ENCODE results near the gene SLC7A14. TPM values are rescaled to one million over a fixed set of nuclear protein-coding genes. Genes with fewer than 3 reads are reported as not detected.

Gene SLC7A14
- polyA plus RNA-seq, 2 donors: not detected

DNA sequence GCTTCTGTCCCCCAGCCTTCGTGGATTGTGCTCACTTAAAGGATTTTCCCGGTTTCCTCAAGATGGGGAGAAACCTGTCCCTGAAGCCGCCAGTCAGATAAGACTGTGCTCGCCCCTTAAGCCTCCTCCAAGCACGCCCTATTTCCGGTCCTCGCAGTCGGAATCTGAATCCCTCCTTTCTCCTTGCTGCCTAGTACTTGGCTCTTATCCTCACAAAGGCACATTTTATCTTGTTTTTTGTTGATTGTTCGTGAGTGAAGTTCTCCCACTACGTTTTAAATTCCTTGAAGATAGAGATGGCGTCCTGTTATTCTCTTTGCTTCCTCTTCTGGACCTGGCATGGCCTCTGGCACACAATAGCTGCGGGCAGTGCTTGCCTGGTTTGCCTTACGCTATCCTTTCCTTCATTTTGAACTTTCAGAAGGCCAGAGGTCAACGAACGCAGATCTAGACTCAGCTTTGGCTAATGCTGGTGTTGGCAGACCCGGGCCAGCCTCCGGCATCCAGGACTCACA is 165.5 kb downstream of the SLC7A14 start:
- peaks cover 0 to 3% of the 10 kb centered on the region in 2 donors for H3K27me3 ChIP-seq (ENCODE audit: control insufficient read depth in 1 of 2, insufficient read depth in 2 of 2, low read length in 2 of 2)
- H3K9me3 ChIP-seq (ENCODE audit: control insufficient read depth in 2 of 2, insufficient read depth in 1 of 2, low read depth in 1 of 2, low read length in 1 of 2): peaks cover 0 to 2% of the 10 kb centered on the region in 2 donors
- H3K36me3 ChIP-seq (ENCODE audit: control insufficient read depth in 2 of 2, insufficient read depth in 2 of 2, low read length in 1 of 2): no peaks in the 10 kb centered on the region
- peak overlapping the region; percentile 17 to 62 for H3K27ac ChIP-seq (ENCODE audit: low read depth in 2 of 2, low read length in 1 of 2)
- H3K4me3 ChIP-seq (ENCODE audit: low read depth in 1 of 2, low read length in 2 of 2): peak overlapping the region in 1 of 2 donors; percentile 19
- 58 to 62% methylated on average over 17 of the region's 17 CpGs for WGBS, 2 donors
- H3K4me1 ChIP-seq (ENCODE audit: control insufficient read depth in 2 of 2, insufficient read depth in 2 of 2, low read length in 1 of 2): peaks cover 6 to 11% of the 10 kb centered on the region in 2 donors

GRCh38 chr3:170419557-170420087 is 166.3 kb downstream of the SLC7A14 start:
- Histone ChIP-seq H3K27me3 (ENCODE audit: control insufficient read depth in 1 of 2, insufficient read depth in 2 of 2, low read length in 2 of 2) (peaks cover 0 to 3% of the 10 kb centered on the region in 2 donors), H3K27ac (ENCODE audit: low read depth in 2 of 2, low read length in 1 of 2) (peak overlapping the region; percentile 24 to 62), H3K4me1 (ENCODE audit: control insufficient read depth in 2 of 2, insufficient read depth in 2 of 2, low read length in 1 of 2) (peaks cover 6 to 11% of the 10 kb centered on the region in 2 donors), H3K36me3 (ENCODE audit: control insufficient read depth in 2 of 2, insufficient read depth in 2 of 2, low read length in 1 of 2) (no peaks in the 10 kb centered on the region), H3K9me3 (ENCODE audit: control insufficient read depth in 2 of 2, insufficient read depth in 1 of 2, low read depth in 1 of 2, low read length in 1 of 2) (peaks cover 0 to 2% of the 10 kb centered on the region in 2 donors), H3K4me3 (ENCODE audit: low read depth in 1 of 2, low read length in 2 of 2) (peak overlapping the region; percentile 19 to 53)
- WGBS, 2 donors: 9 to 10% methylated on average over 58 of the region's 58 CpGs

GRCh38 chr3:170418422-170419398 is 167.2 kb downstream of the SLC7A14 start, which contains the start of gene CLDN11:
Gene CLDN11 (plus strand): TSS chr3:170418868. CDS start chr3:170419067, 199 bp downstream.
- WGBS, 2 donors: 5 to 6% methylated on average over 70 to 79 of the region's 79 CpGs
- peak within 1 kb of the TSS; percentile 24 to 62 for H3K27ac ChIP-seq (ENCODE audit: low read depth in 2 of 2, low read length in 1 of 2)
- H3K27me3 ChIP-seq (ENCODE audit: control insufficient read depth in 1 of 2, insufficient read depth in 2 of 2, low read length in 2 of 2): peaks cover 0 to 3% of the 10 kb centered on the region in 2 donors
- H3K4me3 ChIP-seq (ENCODE audit: low read depth in 1 of 2, low read length in 2 of 2): peak within 1 kb of the TSS; percentile 27 to 53
- no peaks in the 10 kb centered on the region for H3K36me3 ChIP-seq (ENCODE audit: control insufficient read depth in 2 of 2, insufficient read depth in 2 of 2, low read length in 1 of 2)
- H3K4me1 ChIP-seq (ENCODE audit: control insufficient read depth in 2 of 2, insufficient read depth in 2 of 2, low read length in 1 of 2): peaks cover 6 to 11% of the 10 kb centered on the region in 2 donors
- H3K9me3 ChIP-seq (ENCODE audit: control insufficient read depth in 2 of 2, insufficient read depth in 1 of 2, low read depth in 1 of 2, low read length in 1 of 2): peaks cover 0 to 2% of the 10 kb centered on the region in 2 donors

GRCh38 chr3:170417090-170417489 is 168.8 kb downstream of the SLC7A14 start:
- Histone ChIP-seq H3K4me1 (ENCODE audit: control insufficient read depth in 2 of 2, insufficient read depth in 2 of 2, low read length in 1 of 2) (peaks cover 6 to 11% of the 10 kb centered on the region in 2 donors), H3K27me3 (ENCODE audit: control insufficient read depth in 1 of 2, insufficient read depth in 2 of 2, low read length in 2 of 2) (peaks cover 0 to 3% of the 10 kb centered on the region in 2 donors), H3K27ac (ENCODE audit: low read depth in 2 of 2, low read length in 1 of 2) (no peak overlapping the region), H3K4me3 (ENCODE audit: low read depth in 1 of 2, low read length in 2 of 2) (no peak overlapping the region), H3K36me3 (ENCODE audit: control insufficient read depth in 2 of 2, insufficient read depth in 2 of 2, low read length in 1 of 2) (no peaks in the 10 kb centered on the region), H3K9me3 (ENCODE audit: control insufficient read depth in 2 of 2, insufficient read depth in 1 of 2, low read depth in 1 of 2, low read length in 1 of 2) (peaks cover 0 to 2% of the 10 kb centered on the region in 2 donors)
- WGBS, 2 donors: 68 to 81% methylated on average over 1 of the region's 1 CpG

DNA sequence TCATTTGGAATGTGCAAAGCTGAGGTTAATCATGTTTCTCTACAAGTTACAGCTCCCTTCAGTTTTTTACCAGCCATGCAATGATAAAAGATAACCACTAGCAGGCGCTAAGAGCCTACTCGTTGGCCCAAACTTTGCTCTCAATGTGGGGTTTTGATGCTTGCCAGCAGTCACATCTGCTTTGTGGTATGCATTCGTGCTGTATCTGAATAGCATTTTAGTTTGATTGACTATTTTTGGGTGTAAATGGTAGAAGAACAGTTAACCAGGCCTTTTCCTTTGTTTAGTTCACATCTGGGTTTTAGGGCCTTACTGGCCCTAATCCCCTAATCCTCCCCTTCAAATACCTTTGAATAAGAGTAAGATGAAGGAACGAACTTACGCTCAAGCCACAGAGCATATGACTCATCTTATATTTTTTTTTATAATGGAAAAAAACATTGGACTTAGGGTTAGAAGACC is 171.6 kb downstream of the SLC7A14 start:
- WGBS, 2 donors: 14 to 23% methylated on average over 5 of the region's 5 CpGs
- no peaks in the 10 kb centered on the region for H3K9me3 ChIP-seq (ENCODE audit: control insufficient read depth in 2 of 2, insufficient read depth in 1 of 2, low read depth in 1 of 2, low read length in 1 of 2)
- no peaks in the 10 kb centered on the region for H3K36me3 ChIP-seq (ENCODE audit: control insufficient read depth in 2 of 2, insufficient read depth in 2 of 2, low read length in 1 of 2)
- H3K27me3 ChIP-seq (ENCODE audit: control insufficient read depth in 1 of 2, insufficient read depth in 2 of 2, low read length in 2 of 2): peaks cover 0 to 3% of the 10 kb centered on the region in 2 donors
- no peak overlapping the region for H3K4me3 ChIP-seq (ENCODE audit: low read depth in 1 of 2, low read length in 2 of 2)
- peaks cover 5 to 6% of the 10 kb centered on the region in 2 donors for H3K4me1 ChIP-seq (ENCODE audit: control insufficient read depth in 2 of 2, insufficient read depth in 2 of 2, low read length in 1 of 2)
- no peak overlapping the region for H3K27ac ChIP-seq (ENCODE audit: low read depth in 2 of 2, low read length in 1 of 2)

DNA sequence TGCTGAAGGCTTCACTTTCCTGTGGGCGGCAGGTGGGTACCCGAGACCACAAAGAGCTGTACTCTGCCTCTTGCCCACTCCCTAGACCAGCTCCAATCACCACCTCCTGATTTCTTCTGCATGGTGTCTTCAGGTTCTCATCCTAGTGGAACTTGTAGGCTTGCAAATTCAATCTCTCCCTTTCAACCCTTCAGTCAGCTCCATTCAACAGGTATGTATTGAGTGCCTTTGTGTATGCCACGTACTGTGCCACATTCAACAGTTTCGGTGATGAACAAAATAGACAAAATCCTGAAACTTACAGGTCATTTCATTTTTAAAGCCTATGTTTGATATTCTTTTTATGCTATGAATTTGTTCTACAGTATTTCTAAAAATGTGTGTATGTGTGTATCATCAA is 172.6 kb downstream of the SLC7A14 start:
- H3K4me3 ChIP-seq (ENCODE audit: low read depth in 1 of 2, low read length in 2 of 2): no peak overlapping the region
- H3K36me3 ChIP-seq (ENCODE audit: control insufficient read depth in 2 of 2, insufficient read depth in 2 of 2, low read length in 1 of 2): no peaks in the 10 kb centered on the region
- H3K4me1 ChIP-seq (ENCODE audit: control insufficient read depth in 2 of 2, insufficient read depth in 2 of 2, low read length in 1 of 2): peaks cover 0 to 1% of the 10 kb centered on the region in 2 donors
- H3K27ac ChIP-seq (ENCODE audit: low read depth in 2 of 2, low read length in 1 of 2): no peak overlapping the region
- WGBS, 2 donors: 96% methylated on average over 4 of the region's 4 CpGs
- no peaks in the 10 kb centered on the region for H3K9me3 ChIP-seq (ENCODE audit: control insufficient read depth in 2 of 2, insufficient read depth in 1 of 2, low read depth in 1 of 2, low read length in 1 of 2)
- H3K27me3 ChIP-seq (ENCODE audit: control insufficient read depth in 1 of 2, insufficient read depth in 2 of 2, low read length in 2 of 2): peaks cover 0 to 3% of the 10 kb centered on the region in 2 donors

DNA sequence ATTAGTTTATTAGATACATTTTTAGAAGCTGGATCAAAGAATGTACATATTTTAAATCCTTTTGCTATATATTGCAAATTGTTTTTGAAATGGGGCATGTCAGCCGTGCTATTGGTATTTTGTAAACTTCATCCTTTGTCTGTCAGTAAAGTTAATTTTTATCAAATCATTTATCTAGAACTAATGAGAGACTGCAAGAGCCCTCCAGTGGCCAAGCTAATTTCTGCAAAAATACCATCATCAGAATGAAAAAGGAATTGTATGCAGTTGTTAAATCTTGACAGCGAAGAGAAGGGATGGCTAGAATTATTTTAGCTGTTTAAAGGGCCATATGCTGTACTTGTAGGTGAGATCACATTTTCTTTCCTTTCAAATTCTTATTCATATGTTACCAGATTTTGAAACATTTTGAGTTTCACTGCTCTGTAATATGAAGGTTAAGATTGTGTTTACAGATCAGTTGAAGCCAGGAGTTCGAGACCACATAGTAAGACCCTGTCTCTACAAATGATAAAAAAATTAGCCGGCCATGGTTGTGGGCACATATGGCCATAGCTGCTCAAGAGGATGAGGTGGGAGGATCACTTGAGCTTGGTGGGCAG is 175.3 kb downstream of the SLC7A14 start:
- Histone ChIP-seq H3K27ac (ENCODE audit: low read depth in 2 of 2, low read length in 1 of 2) (no peak overlapping the region), H3K9me3 (ENCODE audit: control insufficient read depth in 2 of 2, insufficient read depth in 1 of 2, low read depth in 1 of 2, low read length in 1 of 2) (no peaks in the 10 kb centered on the region), H3K4me3 (ENCODE audit: low read depth in 1 of 2, low read length in 2 of 2) (no peak overlapping the region), H3K4me1 (ENCODE audit: control insufficient read depth in 2 of 2, insufficient read depth in 2 of 2, low read length in 1 of 2) (no peaks in the 10 kb centered on the region), H3K36me3 (ENCODE audit: control insufficient read depth in 2 of 2, insufficient read depth in 2 of 2, low read length in 1 of 2) (no peaks in the 10 kb centered on the region), H3K27me3 (ENCODE audit: control insufficient read depth in 1 of 2, insufficient read depth in 2 of 2, low read length in 2 of 2) (no peaks in the 10 kb centered on the region)
- 57 to 58% methylated on average over 4 of the region's 4 CpGs for WGBS, 2 donors
